Upper lobe of right lung (tissue), 1 donor: ENCODE results near the gene SCAPER. TPM values are rescaled to one million over a fixed set of nuclear protein-coding genes. Genes with fewer than 3 reads are reported as not detected.
A peak's percentile ranks its signal among the peaks of the same experiment; 100 is the strongest.

ENCODE experiments used
- ATAC-seq: fragments of 200-7000 bp; cut with Tn5 transposase; one replicate; pipeline ENCODE4 v1.9.1; 2020; ENCODE audit warnings: mild to moderate bottlenecking, moderate library complexity
- DNase-seq: peaks from one replicate; pipeline ENCODE4 v3.0.0-alpha.2; 2020
- H3K27ac ChIP-seq: fragments of 200-600 bp; one replicate; pipeline ENCODE4 v1.8.0; 2022
- H3K27me3 ChIP-seq: fragments of 200-600 bp; one replicate; pipeline ENCODE4 v1.8.0; 2022; ENCODE audit warnings: mild to moderate bottlenecking
- H3K36me3 ChIP-seq: fragments of 200-600 bp; one replicate; pipeline ENCODE4 v1.8.0; 2022
- H3K4me1 ChIP-seq: fragments of 200-600 bp; one replicate; pipeline ENCODE4 v1.8.0; 2022
- H3K4me3 ChIP-seq: fragments of 200-600 bp; one replicate; pipeline ENCODE4 v1.8.0; 2022; ENCODE audit warnings: mild to moderate bottlenecking
- H3K9me3 ChIP-seq: fragments of 200-600 bp; one replicate; pipeline ENCODE4 v1.8.0; 2022
- intact Hi-C: fragments of 100-400 bp; cut with DNase I; formaldehyde crosslinking; loops from one replicate; pipeline ENCODE4 v1.11.0; 2022
- total RNA-seq: library from RNA; stranded (reverse); fragmentation: NEBNext Ultra II Directional; extraction: Animal tissue kit (Norgen Biotek cat#: 25700); gene quantifications from one replicate; pipeline ENCODE4 v1.2.1, GENCODE V29; 2021
- TF ChIP-seq, protein P1 (sequence below): fragments of 200-600 bp; IDR thresholded peaks from one replicate; pipeline ENCODE4 v1.8.0; 2022; ENCODE audit warnings: antibody characterized with exemption
- donor health status: DM: no; HTN: yes; CAD: no; lungs with severe emphysema.

The SCAPER gene
- total RNA-seq, 1 donor from 2014 or later = 44.3 TPM

DNA sequence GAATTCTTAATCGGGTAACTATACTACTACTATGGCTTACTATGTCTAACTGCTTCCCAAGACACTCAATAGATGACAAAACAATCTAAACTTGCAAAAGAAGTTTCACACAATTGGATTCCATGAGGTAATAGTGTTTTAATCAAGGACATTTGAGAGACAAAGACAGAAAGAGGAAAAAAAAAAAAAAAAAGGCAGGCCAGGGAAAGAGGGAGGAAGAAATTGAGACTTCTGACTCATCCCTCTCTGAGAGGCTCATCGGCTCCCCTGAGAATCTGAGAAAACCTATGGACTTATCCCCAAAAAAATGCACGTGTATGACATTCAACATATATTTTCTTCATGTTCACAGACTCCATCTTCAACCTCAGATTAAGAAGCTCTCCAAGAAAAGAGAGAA, 61.0 kb downstream of the SCAPER start:
- H3K27ac ChIP-seq = no peak overlapping the region
- H3K4me3 ChIP-seq = no peak overlapping the region
- intact Hi-C loops = no loop called here
- no peaks in the 10 kb centered on the region for H3K4me1 ChIP-seq
- ATAC-seq (no peak), DNase-seq (no peak)
- H3K9me3 ChIP-seq = no peaks in the 10 kb centered on the region
- no peaks in the 10 kb centered on the region for H3K27me3 ChIP-seq
- TF ChIP-seq, protein P1, sequence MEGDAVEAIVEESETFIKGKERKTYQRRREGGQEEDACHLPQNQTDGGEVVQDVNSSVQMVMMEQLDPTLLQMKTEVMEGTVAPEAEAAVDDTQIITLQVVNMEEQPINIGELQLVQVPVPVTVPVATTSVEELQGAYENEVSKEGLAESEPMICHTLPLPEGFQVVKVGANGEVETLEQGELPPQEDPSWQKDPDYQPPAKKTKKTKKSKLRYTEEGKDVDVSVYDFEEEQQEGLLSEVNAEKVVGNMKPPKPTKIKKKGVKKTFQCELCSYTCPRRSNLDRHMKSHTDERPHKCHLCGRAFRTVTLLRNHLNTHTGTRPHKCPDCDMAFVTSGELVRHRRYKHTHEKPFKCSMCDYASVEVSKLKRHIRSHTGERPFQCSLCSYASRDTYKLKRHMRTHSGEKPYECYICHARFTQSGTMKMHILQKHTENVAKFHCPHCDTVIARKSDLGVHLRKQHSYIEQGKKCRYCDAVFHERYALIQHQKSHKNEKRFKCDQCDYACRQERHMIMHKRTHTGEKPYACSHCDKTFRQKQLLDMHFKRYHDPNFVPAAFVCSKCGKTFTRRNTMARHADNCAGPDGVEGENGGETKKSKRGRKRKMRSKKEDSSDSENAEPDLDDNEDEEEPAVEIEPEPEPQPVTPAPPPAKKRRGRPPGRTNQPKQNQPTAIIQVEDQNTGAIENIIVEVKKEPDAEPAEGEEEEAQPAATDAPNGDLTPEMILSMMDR = no peak
- H3K36me3 ChIP-seq = peaks cover 5% of the 10 kb centered on the region

DNA sequence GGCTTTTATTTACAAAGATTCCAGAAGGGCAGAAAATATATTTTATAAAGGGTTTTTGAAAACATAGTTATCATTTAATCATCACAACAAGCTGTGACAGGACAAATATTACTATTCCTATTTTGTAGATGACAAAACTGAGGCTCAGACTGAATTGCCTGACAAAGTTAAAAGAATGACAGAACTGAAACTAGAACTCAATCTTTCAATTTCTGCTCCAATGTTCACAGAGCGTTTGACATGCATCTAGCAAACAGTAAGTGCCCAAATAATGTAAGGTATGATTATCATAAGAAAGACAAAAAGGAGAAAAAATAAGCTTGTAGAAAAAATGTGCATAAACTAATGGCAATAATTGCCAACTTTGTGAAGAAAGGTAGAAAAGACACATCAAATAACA, 61.9 kb downstream of the SCAPER start:
- intact Hi-C loops = no loop called here
- Histone ChIP-seq H3K4me1 (no peaks in the 10 kb centered on the region), H3K36me3 (peaks cover 5% of the 10 kb centered on the region), H3K9me3 (no peaks in the 10 kb centered on the region), H3K4me3 (no peak overlapping the region), H3K27me3 (no peaks in the 10 kb centered on the region), H3K27ac (no peak overlapping the region)
- ATAC-seq = no peak
- TF ChIP-seq, protein P1 = no peak
- DNase-seq = no peak

DNA sequence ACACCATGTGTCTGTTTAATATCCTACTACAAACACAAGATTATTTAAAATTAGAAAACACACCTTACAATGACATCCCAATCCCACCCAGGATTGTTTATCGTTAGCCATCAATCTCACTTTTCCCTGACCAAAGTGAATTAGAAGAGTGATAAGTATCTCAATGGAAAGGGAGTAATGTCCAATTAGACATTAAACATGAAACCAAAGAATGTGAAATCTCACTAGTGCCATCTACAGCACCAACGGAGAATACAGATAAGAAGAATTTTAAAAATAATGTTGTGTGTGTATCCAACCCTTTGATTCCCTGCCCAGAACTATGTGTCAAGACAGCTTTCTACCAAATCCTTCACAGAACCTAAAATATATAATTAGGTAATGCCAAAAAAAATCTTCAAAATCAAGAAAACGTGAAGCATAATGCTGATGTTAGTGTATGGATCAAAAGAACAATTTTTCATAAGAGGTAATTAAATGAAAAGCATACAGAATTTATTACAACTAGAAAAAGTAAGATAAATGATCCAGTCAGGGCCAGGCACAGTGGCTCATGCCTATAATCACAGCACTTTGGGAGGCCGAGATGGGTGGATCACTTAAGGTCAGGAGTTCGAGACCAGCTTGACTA, 64.2 kb downstream of the SCAPER start:
- no peaks in the 10 kb centered on the region for H3K27me3 ChIP-seq
- no peaks in the 10 kb centered on the region for H3K4me1 ChIP-seq
- intact Hi-C loops = no loop called here
- TF ChIP-seq, protein P1 = peak; percentile 50
- no peak for ATAC-seq
- no peak overlapping the region for H3K4me3 ChIP-seq
- no peak for DNase-seq
- peaks cover 5% of the 10 kb centered on the region for H3K36me3 ChIP-seq
- H3K9me3 ChIP-seq = no peaks in the 10 kb centered on the region
- no peak overlapping the region for H3K27ac ChIP-seq

DNA sequence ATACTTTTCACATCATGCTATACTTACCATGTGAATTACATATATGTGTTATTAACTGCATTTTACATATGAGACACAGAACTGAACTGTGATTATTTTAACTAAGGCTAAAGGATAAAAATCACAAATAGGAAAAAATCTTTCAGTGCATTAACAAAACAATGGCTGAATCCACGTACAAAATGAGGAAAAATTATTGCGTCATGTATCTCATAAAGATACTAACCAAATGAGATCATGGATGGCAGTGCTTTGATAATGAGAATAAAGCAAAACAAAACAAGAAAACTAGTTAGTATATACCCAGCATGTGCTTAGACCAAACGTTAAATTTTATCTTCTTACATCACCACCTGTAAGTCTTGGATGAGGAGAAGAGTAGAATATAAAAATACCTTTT, 66.0 kb downstream of the SCAPER start:
- intact Hi-C loops = no loop called here
- H3K4me3 ChIP-seq = no peak overlapping the region

DNA sequence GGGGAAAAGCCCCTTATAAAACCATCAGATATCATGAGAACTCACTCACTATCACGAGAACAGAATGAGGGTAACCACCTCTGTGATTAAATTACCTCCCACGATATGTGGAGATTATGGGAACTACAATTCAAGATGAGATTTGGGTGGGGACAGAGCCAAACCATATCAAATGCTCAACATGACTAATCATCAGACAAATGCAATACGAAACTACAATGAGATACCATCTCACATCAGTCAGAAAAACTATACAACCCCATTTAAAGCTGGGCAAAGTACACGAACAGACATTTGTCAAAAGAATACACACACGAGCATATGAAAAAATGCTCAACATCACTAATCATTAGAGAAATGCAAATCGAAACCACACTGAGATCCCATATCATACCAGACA, 67.7 kb downstream of the SCAPER start:
- TF ChIP-seq, protein P1 = no peak
- ATAC-seq (no peak), DNase-seq (no peak)
- Histone ChIP-seq H3K4me1 (no peaks in the 10 kb centered on the region), H3K36me3 (peaks cover 5% of the 10 kb centered on the region), H3K9me3 (no peaks in the 10 kb centered on the region), H3K27me3 (no peaks in the 10 kb centered on the region), H3K4me3 (no peak overlapping the region), H3K27ac (no peak overlapping the region)
- intact Hi-C loops = no loop called here

More for the DNA sequence above, 66.0 kb downstream of the SCAPER start:
- DNase-seq (no peak), ATAC-seq (no peak)
- H3K36me3 ChIP-seq = peaks cover 5% of the 10 kb centered on the region
- no peaks in the 10 kb centered on the region for H3K27me3 ChIP-seq
- H3K27ac ChIP-seq = no peak overlapping the region
- no peaks in the 10 kb centered on the region for H3K4me1 ChIP-seq
- TF ChIP-seq, protein P1 = no peak
- no peaks in the 10 kb centered on the region for H3K9me3 ChIP-seq

DNA sequence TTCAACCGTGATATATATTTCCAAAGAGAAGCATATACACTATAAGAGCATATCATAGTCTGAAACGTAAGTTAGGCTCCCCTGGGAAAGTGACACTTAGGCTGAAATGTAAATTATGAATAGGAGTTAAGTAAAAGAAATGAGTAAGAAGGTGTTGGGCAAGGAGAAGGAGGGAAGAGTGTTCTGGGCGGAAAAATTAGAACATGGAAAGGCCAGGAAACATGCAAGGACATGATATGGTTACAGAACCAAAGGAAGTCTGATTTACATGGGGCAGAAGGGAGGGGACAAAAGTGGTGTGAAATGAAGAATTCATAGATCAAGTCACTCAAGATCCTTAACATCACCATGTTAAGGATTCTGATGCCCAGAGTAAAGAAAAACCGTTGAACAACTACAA, 75.2 kb downstream of the SCAPER start:
- ATAC-seq (no peak), DNase-seq (no peak)
- Histone ChIP-seq H3K9me3 (no peaks in the 10 kb centered on the region), H3K4me3 (no peak overlapping the region), H3K27me3 (no peaks in the 10 kb centered on the region), H3K36me3 (no peaks in the 10 kb centered on the region), H3K4me1 (no peaks in the 10 kb centered on the region), H3K27ac (no peak overlapping the region)
- intact Hi-C loops = no loop called here
- TF ChIP-seq, protein P1 = no peak
